Measurements from ENCODE around the gene MGST1.

DNA sequence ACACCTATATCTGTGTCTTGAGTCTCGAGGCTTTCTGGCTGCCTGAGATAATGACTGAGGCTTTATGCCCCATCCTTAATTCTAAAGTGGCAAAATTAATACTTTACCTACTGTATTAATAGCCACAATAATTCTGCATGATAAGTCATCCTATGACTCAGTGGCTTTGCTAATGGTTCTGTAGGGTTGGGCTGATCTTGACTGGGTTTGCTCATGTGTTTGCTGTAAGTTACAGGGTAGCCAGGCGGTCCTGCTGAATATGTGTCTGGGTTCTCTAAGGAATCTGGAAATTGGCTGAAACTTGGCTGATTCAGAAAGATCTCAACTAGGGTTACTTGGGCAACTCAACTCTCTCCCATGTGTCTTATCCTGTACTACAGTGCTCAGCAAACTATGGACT lies 21.7 kb downstream of the MGST1 start:
- no peak for TF ChIP-seq POU2F2 (IDR thresholded peaks at IDR 0.05; ENCODE audit: low read depth, low read length)
- no peak for TF ChIP-seq POLR2AphosphoS5 (IDR thresholded peaks at IDR 0.05; ENCODE audit: low read depth, low read length)
- no peak for TF ChIP-seq POLR2A (IDR thresholded peaks at IDR 0.05; ENCODE audit: low read depth, low read length)

Data from GM12891 (cell line).